NCI-H2029 treated with DMSO at 0.1 percent for 48 hours (cell line): ENCODE results near the gene SLC39A13.

Experiments used
- DNase-seq: peaks from one replicate; lab custom pipeline; 2025; lab: John Stamatoyannopoulos, UW

The SLC39A13 gene

DNA sequence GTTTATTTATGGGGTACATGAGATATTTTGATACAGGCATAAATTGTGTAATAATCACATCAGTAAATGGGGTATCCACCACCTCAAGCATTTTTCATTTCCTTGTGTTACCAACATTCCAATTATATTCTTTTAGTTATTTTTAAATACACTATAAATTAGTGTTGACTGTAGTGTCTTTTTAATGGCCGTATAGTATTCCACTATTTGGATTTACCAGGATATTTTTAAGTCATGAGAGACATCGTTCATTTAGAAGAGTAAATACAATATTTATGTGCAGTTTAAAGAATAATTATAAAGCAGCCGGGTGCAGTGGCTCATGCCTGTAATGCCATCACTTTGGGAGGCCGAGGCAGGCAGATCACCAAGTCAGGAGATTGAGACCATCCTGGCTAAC is 23.9 kb upstream of the SLC39A13 start:
- no peak for DNase-seq

DNA sequence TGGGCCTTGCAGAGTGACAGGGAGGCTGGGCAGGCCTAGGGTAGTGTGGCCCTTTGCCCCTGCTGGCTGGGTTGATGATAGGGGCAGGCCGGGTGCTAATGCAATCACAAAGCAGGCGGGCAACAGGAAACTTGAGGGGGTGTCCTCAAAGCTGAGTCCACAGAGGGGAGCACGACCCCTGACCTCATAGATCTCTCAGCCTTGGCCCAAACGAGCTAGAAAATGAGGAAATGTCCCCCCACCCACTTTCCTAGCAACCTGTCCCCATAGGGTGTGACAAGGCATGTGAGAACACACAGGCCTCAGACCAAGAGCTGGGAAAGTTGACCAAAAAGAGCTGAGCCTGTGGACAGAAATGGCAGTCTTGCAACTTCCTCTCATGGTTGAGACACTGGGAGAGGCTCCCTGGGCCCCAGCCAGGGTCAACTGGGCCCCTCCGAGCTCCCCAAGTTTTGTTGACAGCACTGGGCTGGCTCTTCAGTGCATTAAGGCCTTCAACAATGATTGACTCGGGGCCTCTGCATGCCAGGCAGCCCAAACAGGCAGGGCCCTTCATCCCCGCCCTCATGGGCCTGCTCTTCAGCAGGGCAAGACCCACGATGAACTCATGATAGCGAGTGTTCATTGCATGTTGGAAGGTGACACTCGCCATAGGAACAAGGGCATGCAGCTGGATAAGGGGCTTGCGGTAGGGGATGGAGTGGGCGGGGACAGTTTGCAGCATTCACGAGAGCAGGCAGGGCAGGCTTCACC is 20.3 kb upstream of the SLC39A13 start:
- no peak for DNase-seq

DNA sequence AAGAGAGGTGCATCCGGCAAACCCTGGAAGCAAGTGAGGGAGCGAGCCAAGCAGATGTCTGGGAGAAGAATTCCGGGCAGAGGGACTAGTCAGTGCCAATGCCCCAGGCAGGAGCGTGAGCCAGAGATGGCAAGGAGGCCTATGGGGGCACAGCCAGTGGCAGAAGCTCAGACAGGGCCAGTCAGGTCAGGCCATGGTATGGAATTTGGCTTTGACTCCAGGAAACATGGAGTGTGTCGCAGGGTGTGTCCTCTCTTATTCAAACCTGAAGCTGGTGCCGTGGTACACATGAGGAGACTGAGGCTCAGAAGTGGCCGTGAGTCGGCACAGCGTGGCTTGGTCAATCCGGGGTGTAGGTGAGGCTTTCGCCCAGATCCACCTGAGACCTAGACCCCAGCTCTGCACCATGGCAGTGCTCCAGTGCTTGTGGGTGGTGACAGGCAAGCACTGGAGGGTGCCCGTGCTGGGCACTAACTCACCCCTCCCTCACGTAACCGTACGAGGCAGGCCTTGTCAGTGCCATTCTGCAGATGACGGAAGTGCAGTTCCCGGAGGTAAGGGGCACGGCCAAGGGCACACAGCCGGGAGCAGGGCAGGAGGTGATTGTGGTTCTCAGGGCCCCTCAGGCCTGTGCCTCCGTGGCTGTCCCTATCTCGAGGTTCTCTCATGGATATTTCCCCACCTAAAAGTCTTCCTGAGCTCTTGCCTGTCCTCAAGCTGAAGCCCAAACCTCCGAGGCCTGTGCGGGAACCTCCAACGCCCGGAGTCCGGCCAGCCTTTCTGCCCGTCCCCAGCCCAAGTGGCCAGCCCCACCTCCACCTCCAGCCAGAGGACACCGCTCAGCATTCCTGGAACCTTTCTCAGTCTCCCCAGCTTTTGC is 19.5 kb upstream of the SLC39A13 start:
- no peak for DNase-seq

DNA sequence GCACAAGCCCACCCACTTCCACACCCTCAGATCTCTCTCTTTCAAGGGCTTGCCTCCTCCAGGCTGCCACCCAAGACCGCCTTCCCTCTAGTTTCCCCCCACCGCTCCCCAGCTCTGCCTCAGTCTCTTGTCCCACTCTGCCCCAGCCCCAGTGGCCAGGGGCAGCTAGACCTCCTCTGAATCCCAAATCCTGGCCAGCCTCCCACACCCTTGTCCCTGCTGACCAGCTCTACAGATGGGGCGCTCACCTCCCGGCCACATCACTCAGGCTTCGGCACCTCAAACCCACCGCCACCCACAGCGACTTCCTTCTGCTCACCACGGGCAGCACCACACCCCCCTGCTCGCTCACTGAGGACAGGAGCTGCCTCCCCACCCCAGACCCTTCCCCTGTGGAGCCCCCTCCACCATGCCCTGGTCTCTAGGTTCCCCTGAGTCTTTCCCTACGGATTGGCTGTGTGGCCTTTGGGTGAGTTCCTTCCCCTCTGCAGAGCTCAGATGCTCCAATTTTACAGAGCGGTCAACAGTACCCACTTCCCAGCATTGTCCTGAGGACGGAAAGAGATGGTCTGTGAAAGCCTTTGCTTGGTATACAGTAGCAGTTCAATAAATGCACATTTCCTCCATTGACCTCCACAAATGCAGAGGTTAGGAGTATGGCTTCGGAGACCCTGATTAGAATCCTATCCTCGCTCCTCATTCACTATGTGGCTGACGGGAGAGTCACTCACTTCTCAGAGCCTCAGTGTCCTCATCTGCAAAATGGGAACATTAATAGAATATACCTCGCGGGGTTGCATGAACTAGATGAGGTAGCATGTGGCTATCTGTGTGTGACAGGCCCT is 18.6 kb upstream of the SLC39A13 start:
- no peak for DNase-seq

DNA sequence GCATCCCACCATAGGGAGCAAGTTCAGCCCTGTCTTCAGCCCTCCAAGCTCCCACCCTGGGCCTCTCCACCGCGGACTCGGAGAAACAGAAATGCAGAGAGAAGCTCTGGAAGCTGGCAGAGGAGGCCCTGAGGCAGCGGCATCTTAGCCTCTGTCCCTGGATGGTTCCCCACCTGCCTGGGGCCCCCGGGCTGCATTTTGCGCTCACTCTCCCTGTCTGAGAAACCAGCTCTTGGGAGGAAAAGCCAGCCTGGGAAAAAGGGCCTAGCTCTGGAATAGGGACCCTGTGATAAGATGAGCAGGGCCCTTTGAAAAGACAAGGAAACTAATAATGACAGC is 18.0 kb upstream of the SLC39A13 start:
- no peak for DNase-seq

DNA sequence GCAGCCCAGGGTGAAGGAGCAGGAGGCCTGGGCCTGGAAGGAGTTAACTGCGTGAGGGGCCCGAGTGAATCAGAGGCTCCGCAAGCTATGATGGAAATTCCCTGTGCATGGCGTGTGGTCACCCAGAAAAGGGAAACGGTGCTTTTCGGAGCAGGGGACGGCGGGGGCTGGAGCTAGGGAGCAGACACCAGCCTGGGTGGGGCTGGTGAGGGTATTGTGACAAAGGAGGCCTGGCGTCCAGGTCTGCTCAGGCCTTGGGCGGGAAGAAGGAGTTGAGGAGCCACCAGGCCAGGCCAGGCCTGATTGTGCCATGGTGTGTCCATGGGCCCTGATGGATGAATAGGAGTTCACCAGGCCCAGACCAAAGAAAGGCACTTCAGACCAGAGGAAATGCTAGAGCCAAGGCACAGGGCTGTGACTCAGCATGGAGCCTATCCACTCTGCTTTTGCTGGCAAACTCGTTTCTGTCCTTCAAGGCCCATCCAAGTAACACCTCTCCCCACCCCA is 17.3 kb upstream of the SLC39A13 start:
- DNase-seq = no peak

DNA sequence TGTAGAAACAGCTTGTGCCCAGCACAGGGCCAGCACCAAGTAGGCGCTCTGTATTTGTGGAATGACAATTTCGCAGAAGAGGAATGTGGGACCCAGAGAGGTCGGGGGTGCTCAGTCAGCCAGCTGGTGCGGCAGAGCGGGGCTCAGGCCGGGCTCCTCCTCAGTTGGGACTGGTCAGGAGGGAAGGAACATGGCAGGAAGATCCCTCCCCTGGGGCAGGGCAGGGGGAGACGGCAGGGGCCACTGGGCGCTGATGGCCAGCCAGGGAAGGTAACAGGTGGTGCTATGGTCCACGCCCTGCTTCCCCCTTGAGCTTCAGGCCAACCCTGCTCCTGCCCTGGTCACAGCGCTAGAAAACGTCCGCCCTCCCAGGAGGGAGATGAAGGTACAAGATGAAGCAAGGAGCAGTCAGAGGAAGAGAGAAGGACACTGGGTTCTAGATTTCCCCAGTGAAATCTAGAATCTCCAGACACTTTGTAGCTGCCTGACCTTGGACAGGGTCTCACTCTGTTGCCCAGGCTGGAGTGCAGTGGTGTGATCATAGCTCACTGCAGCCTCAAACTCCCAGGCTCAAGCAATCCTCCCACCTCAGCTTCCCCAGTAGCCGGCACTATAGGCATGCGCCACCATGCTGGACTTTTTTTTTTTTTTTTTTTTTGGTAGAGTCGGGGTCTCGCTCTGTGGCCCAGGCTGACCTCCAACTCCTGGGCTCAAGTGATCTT is 16.5 kb upstream of the SLC39A13 start:
- DNase-seq = no peak

DNA sequence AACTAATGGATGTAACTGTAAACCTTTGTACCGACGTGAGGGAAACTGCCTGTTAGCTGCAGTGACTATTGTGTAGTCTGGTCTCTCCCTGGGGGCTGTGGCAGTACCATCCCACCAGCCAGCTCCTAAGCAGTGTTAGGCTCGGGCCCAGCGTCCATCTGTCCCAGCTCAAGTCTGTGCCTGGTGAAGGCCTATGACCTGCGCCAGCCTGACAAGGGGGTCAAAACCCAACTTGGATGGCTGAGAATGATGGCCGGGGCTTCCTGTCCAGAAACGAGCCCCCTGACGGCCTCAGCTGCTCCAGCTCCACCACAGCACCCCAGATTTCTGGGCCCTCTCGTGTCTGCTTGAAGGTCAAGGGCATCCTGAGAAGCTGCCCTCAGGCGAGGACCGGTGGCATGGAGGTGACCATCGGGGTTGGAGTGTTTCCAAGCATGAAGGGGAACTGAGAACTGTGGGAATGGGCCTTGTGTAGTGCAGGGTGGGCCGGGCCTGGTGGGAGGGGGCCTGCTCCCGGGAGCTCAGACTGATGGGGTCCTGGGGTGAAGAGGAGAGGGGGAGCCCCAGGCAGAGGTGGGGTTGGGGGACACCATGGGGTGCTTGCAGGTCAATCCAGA is 15.7 kb upstream of the SLC39A13 start:
- no peak for DNase-seq

GRCh38 chr11:47393163-47394049 is 15.0 kb upstream of the SLC39A13 start:
- no peak for DNase-seq

GRCh38 chr11:47394050-47394321 is 14.4 kb upstream of the SLC39A13 start:
- no peak for DNase-seq

GRCh38 chr11:47394322-47395222 is 13.8 kb upstream of the SLC39A13 start:
- no peak for DNase-seq

- DNase-seq = no peak
Observed at GRCh38 chr11:47395223-47396048, 13.0 kb upstream of the SLC39A13 start.

GRCh38 chr11:47396049-47396320 is 12.4 kb upstream of the SLC39A13 start:
- no peak for DNase-seq

GRCh38 chr11:47398011-47398410 is 10.4 kb upstream of the SLC39A13 start:
- DNase-seq = no peak

DNA sequence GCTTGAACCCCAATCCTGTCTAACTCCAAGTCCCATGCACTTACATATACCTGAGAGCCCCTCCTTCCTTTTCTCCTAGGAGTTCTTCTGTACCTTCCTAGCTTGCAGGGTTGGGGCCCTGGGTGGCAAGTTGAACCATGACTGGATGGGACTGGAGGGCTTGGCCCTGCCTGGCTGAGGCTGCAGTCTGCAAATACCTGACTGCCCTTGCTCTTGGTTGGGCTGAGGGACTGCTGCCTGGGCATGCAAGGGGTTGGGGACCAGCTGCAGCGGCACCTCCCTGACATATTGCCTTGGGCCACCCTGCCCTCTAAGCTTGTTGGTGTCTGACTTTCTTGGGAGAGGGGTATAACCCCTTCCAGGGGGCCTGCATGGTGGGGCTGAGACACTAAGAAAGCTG is 9.8 kb upstream of the SLC39A13 start:
- DNase-seq = no peak

DNA sequence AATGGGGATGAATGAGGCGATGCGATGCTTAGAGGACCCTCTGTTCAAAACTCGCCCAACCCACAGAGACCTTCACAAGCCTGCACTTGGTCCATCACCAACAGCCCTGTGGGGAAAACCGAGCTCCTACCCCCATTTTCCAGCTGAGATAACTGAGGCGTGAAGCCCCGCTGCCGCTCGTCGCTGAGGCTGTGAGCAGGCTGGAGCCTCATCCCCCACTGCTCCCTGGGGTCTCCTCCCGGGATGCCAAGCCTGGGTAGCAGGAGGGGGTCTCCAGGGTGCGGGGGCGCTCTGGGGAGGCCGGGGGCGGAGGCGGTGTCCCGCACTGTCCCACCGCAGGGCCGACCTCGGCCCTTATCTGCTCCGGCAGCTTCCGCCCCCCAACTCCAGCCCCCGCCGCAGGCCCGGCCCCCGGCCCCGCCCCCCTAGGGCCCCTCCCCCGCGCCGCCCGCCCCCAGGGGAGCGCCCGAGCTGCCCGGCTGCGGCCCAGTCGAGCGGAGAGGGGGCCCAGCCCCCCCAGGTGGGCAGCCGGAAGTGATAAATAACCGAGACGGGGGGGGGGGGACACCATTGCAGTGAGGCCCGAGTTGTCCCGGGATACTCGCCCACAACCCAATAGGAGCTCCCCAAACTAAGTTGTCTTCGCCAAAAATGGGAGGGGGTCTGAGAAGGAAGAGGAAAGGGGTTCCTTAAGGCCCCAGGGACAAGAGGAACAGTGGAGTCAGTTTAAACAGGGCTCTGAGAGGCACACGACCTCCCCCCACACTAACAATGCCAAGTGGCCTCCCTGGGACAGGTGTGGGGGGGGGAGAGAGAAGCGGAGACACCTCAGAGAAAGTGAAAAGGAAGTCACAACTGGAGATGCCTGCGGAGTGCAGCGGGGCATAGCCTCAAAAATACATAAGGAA is 8.3 kb upstream of the SLC39A13 start:
- no peak for DNase-seq

DNA sequence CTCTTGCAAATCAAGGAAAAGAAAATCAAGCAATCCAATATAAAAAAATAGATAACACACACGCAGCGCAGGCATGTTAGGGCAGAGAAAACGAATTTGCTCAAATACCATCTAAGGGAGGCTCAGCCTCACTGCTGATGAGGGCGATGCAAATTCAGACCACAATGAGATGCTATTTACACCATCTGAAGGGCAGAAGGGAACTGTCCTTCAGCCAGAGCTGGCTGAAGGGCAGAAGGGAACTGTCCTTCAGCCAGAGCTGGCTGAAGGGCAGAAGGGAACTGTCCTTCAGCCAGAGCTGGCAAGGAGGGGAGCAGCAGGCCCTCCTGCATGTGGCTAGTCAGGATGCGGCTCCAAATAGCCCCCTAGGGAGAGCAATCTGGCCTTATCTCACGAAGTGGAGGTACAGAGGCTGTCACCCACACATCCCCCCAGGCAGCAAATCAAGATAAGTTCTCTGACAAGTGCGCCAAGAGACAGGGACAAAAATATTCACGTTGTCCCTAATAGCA is 7.6 kb upstream of the SLC39A13 start:
- DNase-seq = no peak
